Skeletal muscle tissue (tissue), 4 donors: ENCODE measurements around the gene CD244. TPM values are rescaled to one million over a fixed set of nuclear protein-coding genes. Genes with fewer than 3 reads are reported as not detected.

ENCODE experiments used
- H3K27ac ChIP-seq: one replicate; pipeline ENCODE4 v1.7.0; 2013; ENCODE audit warnings: mild to moderate bottlenecking, low read depth, low read length, inconsistent platforms
- H3K27me3 ChIP-seq, 3 donors: one replicate each; pipeline ENCODE4 v1.7.0; 2013; ENCODE audit warnings: low read length in 3 of 3; ENCODE audit not compliant: control insufficient read depth in 3 of 3, insufficient read depth in 3 of 3
- H3K36me3 ChIP-seq, 3 donors: one replicate each; pipeline ENCODE4 v1.7.0; 2013; ENCODE audit warnings: low read length in 3 of 3; ENCODE audit not compliant: control insufficient read depth in 3 of 3, insufficient read depth in 3 of 3
- H3K4me1 ChIP-seq, 3 donors: one replicate each; pipeline ENCODE4 v1.7.0; 2013; ENCODE audit warnings: low read length in 3 of 3, mild to moderate bottlenecking in 3 of 3; ENCODE audit not compliant: control insufficient read depth in 3 of 3, insufficient read depth in 3 of 3
- H3K4me3 ChIP-seq, 3 donors: one replicate each; pipeline ENCODE4 v1.7.0; 2013; ENCODE audit warnings: low read length in 3 of 3
- H3K9ac ChIP-seq, 3 donors: one replicate each; pipeline ENCODE4 v1.7.0; 2013; ENCODE audit warnings: low read length in 3 of 3, mild to moderate bottlenecking in 3 of 3, moderate library complexity in 2 of 3, low read depth in 1 of 3
- H3K9me3 ChIP-seq, 3 donors: one replicate each; pipeline ENCODE4 v1.7.0; 2013; ENCODE audit warnings: low read length in 3 of 3; ENCODE audit not compliant: control insufficient read depth in 3 of 3
- total RNA-seq: library from RNA; depleted of rRNA; stranded (reverse); fragments of >200 nt; gene quantifications from one replicate; pipeline ENCODE4 v1.2.3, GENCODE V29; 2014
- donor health status: Osteomylitis.

The CD244 gene
- total RNA-seq, 1 donor from 2014 or later, result 1.6 TPM

GRCh38 chr1:160814856-160815255, 47.8 kb downstream of the CD244 start:
- no peak overlapping the region for H3K27ac ChIP-seq

DNA sequence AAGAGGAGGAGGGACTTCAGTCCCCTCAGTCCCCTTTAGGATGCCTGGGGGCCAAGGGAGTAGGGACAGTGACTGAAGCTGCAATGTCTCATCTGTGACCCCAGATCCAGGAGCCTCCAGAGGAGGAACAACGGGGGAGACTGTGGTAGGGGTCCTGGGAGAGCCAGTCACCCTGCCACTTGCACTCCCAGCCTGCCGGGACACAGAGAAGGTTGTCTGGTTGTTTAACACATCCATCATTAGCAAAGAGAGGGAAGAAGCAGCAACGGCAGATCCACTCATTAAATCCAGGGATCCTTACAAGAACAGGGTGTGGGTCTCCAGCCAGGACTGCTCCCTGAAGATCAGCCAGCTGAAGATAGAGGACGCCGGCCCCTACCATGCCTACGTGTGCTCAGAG, 48.4 kb downstream of the CD244 start:
- H3K27me3 ChIP-seq, result peaks cover 3 to 15% (median 8%) of the 10 kb centered on the region in 3 donors
- H3K4me3 ChIP-seq, result no peak overlapping the region
- no peak overlapping the region for H3K9ac ChIP-seq

More at GRCh38 chr1:160814856-160815255, 47.8 kb downstream of the CD244 start:
- H3K4me1 ChIP-seq, result no peaks in the 10 kb centered on the region
- no peak overlapping the region for H3K9ac ChIP-seq
- H3K36me3 ChIP-seq, result no peaks in the 10 kb centered on the region
- peaks cover 3 to 15% (median 8%) of the 10 kb centered on the region in 3 donors for H3K27me3 ChIP-seq
- no peaks in the 10 kb centered on the region for H3K9me3 ChIP-seq
- H3K4me3 ChIP-seq, result no peak overlapping the region

GRCh38 chr1:160813215-160813614, 49.5 kb downstream of the CD244 start:
- no peak overlapping the region for H3K9ac ChIP-seq
- H3K27ac ChIP-seq, result no peak overlapping the region
- no peaks in the 10 kb centered on the region for H3K9me3 ChIP-seq
- no peaks in the 10 kb centered on the region for H3K36me3 ChIP-seq
- H3K4me3 ChIP-seq, result no peak overlapping the region
- peaks cover 3 to 12% (median 8%) of the 10 kb centered on the region in 3 donors for H3K27me3 ChIP-seq
- H3K4me1 ChIP-seq, result no peaks in the 10 kb centered on the region

More for the DNA sequence above, 48.4 kb downstream of the CD244 start:
- H3K27ac ChIP-seq, result no peak overlapping the region
- no peaks in the 10 kb centered on the region for H3K36me3 ChIP-seq
- H3K9me3 ChIP-seq, result no peaks in the 10 kb centered on the region
- H3K4me1 ChIP-seq, result no peaks in the 10 kb centered on the region

DNA sequence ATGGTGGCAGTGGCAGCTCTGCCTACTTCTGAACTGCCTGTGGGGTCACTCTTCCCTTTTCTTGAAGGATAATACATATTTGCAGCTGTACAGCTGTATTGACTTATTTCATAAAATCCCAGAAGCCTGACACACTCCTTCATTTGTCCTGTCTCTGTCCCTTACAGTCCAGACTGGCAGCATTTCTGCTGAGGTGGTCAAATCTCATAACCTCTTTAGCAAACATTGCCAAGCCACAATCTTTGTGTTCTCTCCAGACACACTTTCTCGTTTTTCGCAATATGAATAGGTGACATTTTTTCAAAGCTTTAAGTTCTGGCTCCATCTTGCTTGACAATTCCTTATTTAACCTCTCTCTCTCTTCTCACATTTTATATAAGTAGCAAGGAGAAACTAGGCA, 51.5 kb downstream of the CD244 start:
- Histone ChIP-seq H3K4me1 (no peaks in the 10 kb centered on the region), H3K4me3 (no peak overlapping the region), H3K9me3 (peaks cover 8 to 10% (median 9%) of the 10 kb centered on the region in 3 donors), H3K9ac (no peak overlapping the region), H3K27ac (no peak overlapping the region), H3K27me3 (peaks cover 0 to 8% (median 5%) of the 10 kb centered on the region in 3 donors), H3K36me3 (no peaks in the 10 kb centered on the region)

DNA sequence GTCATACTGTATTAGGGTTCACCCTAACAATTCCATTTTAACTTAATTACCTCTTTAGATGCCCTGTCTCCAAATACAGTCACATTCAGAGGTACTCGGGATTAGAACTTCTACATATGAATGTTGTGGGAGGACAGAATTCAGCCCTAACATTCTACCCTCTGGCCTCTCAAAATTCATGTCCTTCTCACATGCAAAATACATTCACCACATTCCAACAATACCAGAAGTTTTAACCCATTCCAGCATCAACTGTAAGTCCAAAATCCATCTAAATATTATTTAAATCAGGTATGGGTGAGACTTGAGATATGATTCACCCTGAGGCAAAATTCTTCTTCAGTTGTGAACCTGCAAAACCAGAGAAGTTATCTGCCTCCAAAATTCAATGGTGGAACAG, 52.2 kb downstream of the CD244 start:
- no peaks in the 10 kb centered on the region for H3K36me3 ChIP-seq
- H3K9me3 ChIP-seq, result peaks cover 8 to 10% (median 9%) of the 10 kb centered on the region in 3 donors
- H3K9ac ChIP-seq, result no peak overlapping the region
- H3K4me3 ChIP-seq, result no peak overlapping the region
- peaks cover 0 to 8% (median 5%) of the 10 kb centered on the region in 3 donors for H3K27me3 ChIP-seq
- H3K27ac ChIP-seq, result no peak overlapping the region
- no peaks in the 10 kb centered on the region for H3K4me1 ChIP-seq

DNA sequence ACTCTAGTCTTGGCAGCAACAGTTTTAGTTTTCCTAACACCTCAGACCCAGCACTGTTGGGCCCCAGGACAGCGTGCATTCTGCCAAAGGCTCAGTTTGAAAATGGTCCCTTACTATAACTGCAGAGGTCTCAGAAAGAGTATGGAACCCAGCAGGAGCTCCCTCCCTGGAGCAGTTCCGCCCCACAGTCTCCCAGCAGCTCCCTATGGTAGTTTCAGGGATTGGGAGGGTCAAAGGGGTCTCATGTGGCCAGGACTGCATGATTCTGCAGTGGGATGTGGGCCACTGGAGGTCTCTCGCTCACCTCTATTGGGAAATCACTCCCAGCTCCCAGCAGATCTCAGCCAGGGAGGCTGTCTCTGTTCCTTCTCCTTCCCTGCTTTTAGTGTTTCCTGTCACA, 54.4 kb downstream of the CD244 start:
- H3K36me3 ChIP-seq, result no peaks in the 10 kb centered on the region
- no peak overlapping the region for H3K9ac ChIP-seq
- no peaks in the 10 kb centered on the region for H3K27me3 ChIP-seq
- no peak overlapping the region for H3K4me3 ChIP-seq
- no peak overlapping the region for H3K27ac ChIP-seq
- no peaks in the 10 kb centered on the region for H3K4me1 ChIP-seq
- peaks cover 8 to 10% (median 9%) of the 10 kb centered on the region in 3 donors for H3K9me3 ChIP-seq

DNA sequence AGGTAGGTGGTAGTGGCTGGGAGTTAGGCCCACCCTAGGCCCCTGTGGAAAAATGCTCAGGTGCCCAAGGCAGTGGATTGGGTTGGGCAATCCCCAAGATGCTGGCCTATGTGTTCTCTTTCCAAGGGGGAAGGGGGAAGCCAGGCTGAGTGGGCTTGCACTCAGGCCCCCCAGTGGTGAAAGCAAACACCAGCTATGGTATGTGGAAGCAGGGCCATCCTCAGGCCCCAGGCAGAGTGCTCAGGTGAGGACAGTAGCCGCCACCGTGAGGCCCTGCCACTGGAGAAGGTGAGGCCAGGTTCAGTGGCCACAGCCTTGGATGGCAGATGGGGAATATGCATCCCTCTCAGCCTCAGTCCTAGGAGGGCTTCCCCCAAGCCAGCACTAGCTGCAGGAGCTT, 54.9 kb downstream of the CD244 start:
- H3K9me3 ChIP-seq, result peaks cover 8 to 10% (median 9%) of the 10 kb centered on the region in 3 donors
- H3K9ac ChIP-seq, result no peak overlapping the region
- no peak overlapping the region for H3K4me3 ChIP-seq
- no peaks in the 10 kb centered on the region for H3K36me3 ChIP-seq
- H3K27me3 ChIP-seq, result no peaks in the 10 kb centered on the region
- no peak overlapping the region for H3K27ac ChIP-seq
- H3K4me1 ChIP-seq, result no peaks in the 10 kb centered on the region

- no peak overlapping the region for H3K4me3 ChIP-seq
- H3K4me1 ChIP-seq, result no peaks in the 10 kb centered on the region
- peaks cover 8 to 10% (median 9%) of the 10 kb centered on the region in 3 donors for H3K9me3 ChIP-seq
- no peaks in the 10 kb centered on the region for H3K27me3 ChIP-seq
- H3K27ac ChIP-seq, result no peak overlapping the region
- no peaks in the 10 kb centered on the region for H3K36me3 ChIP-seq
- no peak overlapping the region for H3K9ac ChIP-seq
Observed at GRCh38 chr1:160807247-160807646, 55.4 kb downstream of the CD244 start.

DNA sequence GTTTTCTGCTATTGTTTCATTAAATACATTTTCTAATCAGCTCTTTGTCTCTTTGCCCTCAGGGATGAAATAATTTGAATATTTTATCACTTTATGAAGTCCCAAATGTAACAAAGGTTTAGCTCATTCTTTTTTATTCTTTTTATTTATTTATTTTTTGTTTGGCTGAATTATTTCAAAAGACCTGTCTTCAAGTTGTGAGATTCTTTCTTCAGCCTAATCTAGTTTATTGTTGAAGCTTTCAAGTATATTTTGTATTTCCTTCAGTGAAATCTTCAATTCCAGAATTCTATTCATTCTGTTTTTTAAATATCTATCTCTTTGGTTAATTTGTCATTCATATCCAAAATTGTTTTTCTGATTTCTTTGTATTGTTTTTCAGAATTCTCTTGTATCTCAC, 55.9 kb downstream of the CD244 start:
- peaks cover 8 to 10% (median 9%) of the 10 kb centered on the region in 3 donors for H3K9me3 ChIP-seq
- H3K4me3 ChIP-seq, result no peak overlapping the region
- H3K27me3 ChIP-seq, result no peaks in the 10 kb centered on the region
- no peaks in the 10 kb centered on the region for H3K4me1 ChIP-seq
- no peak overlapping the region for H3K9ac ChIP-seq
- H3K27ac ChIP-seq, result no peak overlapping the region
- no peaks in the 10 kb centered on the region for H3K36me3 ChIP-seq

GRCh38 chr1:160806109-160806665, 56.5 kb downstream of the CD244 start:
- H3K27ac ChIP-seq, result no peak overlapping the region
- H3K9me3 ChIP-seq, result peaks cover 8 to 10% (median 9%) of the 10 kb centered on the region in 3 donors
- H3K4me3 ChIP-seq, result no peak overlapping the region
- H3K36me3 ChIP-seq, result no peaks in the 10 kb centered on the region
- H3K4me1 ChIP-seq, result no peaks in the 10 kb centered on the region
- H3K9ac ChIP-seq, result no peak overlapping the region
- H3K27me3 ChIP-seq, result no peaks in the 10 kb centered on the region
